Hypothalamus (tissue), 51 donors: ENCODE measurements around the gene GRIK1.

ENCODE experiments used
- DNase-seq, 51 donors: peaks; one replicate each; lab custom pipeline; 2025; lab: John Stamatoyannopoulos, UW

Gene GRIK1

GRCh38 chr21:29789393-29789792 is 150.4 kb downstream of the GRIK1 start:
- no peak for DNase-seq

GRCh38 chr21:29788752-29789151 is 151.0 kb downstream of the GRIK1 start:
- no peak for DNase-seq

GRCh38 chr21:29787361-29787909 is 152.4 kb downstream of the GRIK1 start:
- no peak for DNase-seq

- DNase-seq: no peak
Observed at GRCh38 chr21:29786496-29787360, 153.1 kb downstream of the GRIK1 start.

GRCh38 chr21:29777160-29777559 is 162.6 kb downstream of the GRIK1 start:
- DNase-seq: no peak

- DNase-seq: no peak
Observed at GRCh38 chr21:29775462-29775861, 164.3 kb downstream of the GRIK1 start.

GRCh38 chr21:29771491-29772066 is 168.2 kb downstream of the GRIK1 start:
- DNase-seq: no peak

GRCh38 chr21:29763674-29764073 is 176.1 kb downstream of the GRIK1 start:
- peak in 1 of 51 donors; percentile 5 for DNase-seq

- DNase-seq: no peak
Observed at GRCh38 chr21:29762570-29763082, 177.2 kb downstream of the GRIK1 start.

- no peak for DNase-seq
Observed at GRCh38 chr21:29753216-29753615, 186.6 kb downstream of the GRIK1 start.

- DNase-seq: no peak
Observed at GRCh38 chr21:29751473-29752185, 188.2 kb downstream of the GRIK1 start.

GRCh38 chr21:29749957-29750356 is 189.8 kb downstream of the GRIK1 start:
- no peak for DNase-seq

GRCh38 chr21:29749223-29749622 is 190.6 kb downstream of the GRIK1 start:
- DNase-seq: no peak

- DNase-seq: peak in 14 of 51 donors; percentile 7 to 55 (median 22)
Observed at GRCh38 chr21:29748391-29749167, 191.2 kb downstream of the GRIK1 start.

- DNase-seq: no peak
Observed at GRCh38 chr21:29741761-29742160, 198.0 kb downstream of the GRIK1 start.

- no peak for DNase-seq
Observed at GRCh38 chr21:29739176-29739575, 200.6 kb downstream of the GRIK1 start.

GRCh38 chr21:29738730-29739129 is 201.1 kb downstream of the GRIK1 start:
- no peak for DNase-seq

GRCh38 chr21:29737186-29737585 is 202.6 kb downstream of the GRIK1 start:
- peak in 5 of 51 donors; percentile 3 to 31 (median 12) for DNase-seq

GRCh38 chr21:29730281-29730680 is 209.5 kb downstream of the GRIK1 start:
- no peak for DNase-seq

GRCh38 chr21:29726044-29726443 is 213.8 kb downstream of the GRIK1 start:
- DNase-seq: no peak
